SK-N-SH treated with all-trans-retinoic acid at 6 μM for 48 hours (cell line): ENCODE measurements around the gene TAS2R8.

ENCODE experiments used
- ATAC-seq: fragments of 200-7000 bp; cut with Tn5 transposase; 3 replicates; pipeline ENCODE4 v1.9.1; 2020; ENCODE audit warnings: mild to moderate bottlenecking, moderate library complexity
- ARNTL ChIP-seq: fragments of 450-650 bp; formaldehyde crosslinking; IDR thresholded peaks from 2 replicates; pipeline ENCODE4 v1.5.0; 2020; ENCODE audit warnings: low read depth, mild to moderate bottlenecking, moderate library complexity, borderline replicate concordance
- BACH2 ChIP-seq: fragments of 250-450 bp; sonication (Bioruptor Pico); IDR thresholded peaks from 2 replicates; pipeline ENCODE4 v1.9.0; 2021; ENCODE audit warnings: mild to moderate bottlenecking, borderline replicate concordance
- CSDC2 ChIP-seq: fragments of 250-450 bp; sonication (Bioruptor Pico); IDR thresholded peaks from 2 replicates; pipeline ENCODE4 v1.5.0; 2020; ENCODE audit warnings: mild to moderate bottlenecking, moderate library complexity
- CSRNP3 ChIP-seq: fragments of 250-450 bp; sonication (Bioruptor Pico); IDR thresholded peaks from 2 replicates; pipeline ENCODE4 v1.5.1; 2021; ENCODE audit warnings: mild to moderate bottlenecking, moderate library complexity
- ESRRG ChIP-seq: fragments of 250-450 bp; sonication (Bioruptor Pico); IDR thresholded peaks from 2 replicates; pipeline ENCODE4 v1.6.1; 2021; ENCODE audit warnings: mild to moderate bottlenecking
- GLIS3 ChIP-seq: fragments of 250-450 bp; sonication (Bioruptor Pico); IDR thresholded peaks from 2 replicates; pipeline ENCODE4 v1.5.0; 2020; ENCODE audit warnings: mild to moderate bottlenecking, moderate library complexity
- ISL1 ChIP-seq: fragments of 250-450 bp; sonication (Bioruptor Pico); IDR thresholded peaks from 2 replicates; pipeline ENCODE4 v2.1.2; 2022; ENCODE audit warnings: mild to moderate bottlenecking, moderate library complexity
- OSR1 ChIP-seq: fragments of 250-450 bp; sonication (Bioruptor Pico); IDR thresholded peaks from 2 replicates; pipeline ENCODE4 v1.8.0; 2022; ENCODE audit warnings: moderate library complexity, mild to moderate bottlenecking, inconsistent platforms
- PATZ1 ChIP-seq: fragments of 250-450 bp; sonication (Bioruptor Pico); IDR thresholded peaks from 2 replicates; pipeline ENCODE4 v1.8.0; 2020; ENCODE audit warnings: mild to moderate bottlenecking, moderate library complexity, borderline replicate concordance
- PPARA ChIP-seq: fragments of 250-450 bp; sonication (Bioruptor Pico); IDR thresholded peaks from 2 replicates; pipeline ENCODE4 v1.5.0; 2020; ENCODE audit warnings: mild to moderate bottlenecking, borderline replicate concordance
- RARB ChIP-seq: fragments of 250-450 bp; sonication (Bioruptor Pico); IDR thresholded peaks from 2 replicates; pipeline ENCODE4 v1.8.0; 2021; ENCODE audit warnings: mild to moderate bottlenecking, moderate library complexity
- SNAI2 ChIP-seq: fragments of 250-450 bp; sonication (Bioruptor Pico); IDR thresholded peaks from 2 replicates; pipeline ENCODE4 v1.5.0; 2020; ENCODE audit warnings: mild to moderate bottlenecking, moderate library complexity
- TCF4 ChIP-seq: fragments of 250-450 bp; sonication (Bioruptor Pico); IDR thresholded peaks from 2 replicates; pipeline ENCODE4 v1.8.0; 2021; ENCODE audit warnings: mild to moderate bottlenecking, moderate library complexity, borderline replicate concordance
- TOX ChIP-seq: fragments of 250-450 bp; sonication (Bioruptor Pico); IDR thresholded peaks from 2 replicates; pipeline ENCODE4 v1.8.0; 2021; ENCODE audit warnings: mild to moderate bottlenecking, moderate library complexity, borderline replicate concordance
- TSHZ2 ChIP-seq: fragments of 250-450 bp; sonication (Bioruptor Pico); IDR thresholded peaks from 2 replicates; pipeline ENCODE4 v1.5.0; 2020; ENCODE audit warnings: mild to moderate bottlenecking, moderate library complexity
- ZC3H10 ChIP-seq: fragments of 250-450 bp; sonication (Bioruptor Pico); IDR thresholded peaks from 2 replicates; pipeline ENCODE4 v1.5.1; 2021; ENCODE audit warnings: mild to moderate bottlenecking, moderate library complexity
- ZFP3 ChIP-seq: fragments of 250-450 bp; sonication (Bioruptor Pico); IDR thresholded peaks from 2 replicates; pipeline ENCODE4 v1.5.0; 2020; ENCODE audit warnings: mild to moderate bottlenecking, moderate library complexity
- ZFP30 ChIP-seq: fragments of 450-650 bp; formaldehyde crosslinking; IDR thresholded peaks from 2 replicates; pipeline ENCODE4 v1.5.0; 2022; ENCODE audit warnings: mild to moderate bottlenecking, moderate library complexity
- ZNF565 ChIP-seq: fragments of 450-650 bp; formaldehyde crosslinking; conservative IDR thresholded peaks from 2 replicates; pipeline ENCODE4 v1.5.0; 2020; ENCODE audit warnings: low read depth, mild to moderate bottlenecking, moderate library complexity
- ZNF70 ChIP-seq: fragments of 450-650 bp; formaldehyde crosslinking; IDR thresholded peaks from 2 replicates; pipeline ENCODE4 v1.5.0; 2020; ENCODE audit warnings: mild to moderate bottlenecking, moderate library complexity
- TF ChIP-seq, protein P1 (sequence below): fragments of 250-450 bp; sonication (Bioruptor Pico); IDR thresholded peaks from 2 replicates; pipeline ENCODE4 v1.8.0; 2021; ENCODE audit warnings: low read depth, mild to moderate bottlenecking, moderate library complexity, borderline replicate concordance
- TF ChIP-seq, protein P2 (sequence below): fragments of 250-450 bp; sonication (Bioruptor Pico); IDR thresholded peaks from 2 replicates; pipeline ENCODE4 v1.5.1; 2020; ENCODE audit warnings: low read depth, mild to moderate bottlenecking, moderate library complexity

The TAS2R8 gene

GRCh38 chr12:10802587-10802986, 4.5 kb downstream of the TAS2R8 start, which contains the start of gene TAS2R7:
Gene TAS2R7 (minus strand): TSS chr12:10802627. CDS start chr12:10802570, 57 bp downstream.
- TF ChIP-seq TCF4 (CRISPR knock-in tag) (no peak), TOX (no peak), PATZ1 (CRISPR knock-in tag) (no peak), ZNF70 (no peak), ZC3H10 (CRISPR knock-in tag) (no peak), ZFP30 (CRISPR knock-in tag) (no peak), TSHZ2 (CRISPR knock-in tag) (no peak), ARNTL (CRISPR knock-in tag) (no peak), CSRNP3 (CRISPR knock-in tag) (no peak), RARB (CRISPR knock-in tag) (no peak), ZFP3 (CRISPR knock-in tag) (no peak), OSR1 (CRISPR knock-in tag) (no peak), ESRRG (no peak), PPARA (CRISPR knock-in tag) (no peak), GLIS3 (CRISPR knock-in tag) (no peak), SNAI2 (CRISPR knock-in tag) (no peak)
- TF ChIP-seq, protein P1, sequence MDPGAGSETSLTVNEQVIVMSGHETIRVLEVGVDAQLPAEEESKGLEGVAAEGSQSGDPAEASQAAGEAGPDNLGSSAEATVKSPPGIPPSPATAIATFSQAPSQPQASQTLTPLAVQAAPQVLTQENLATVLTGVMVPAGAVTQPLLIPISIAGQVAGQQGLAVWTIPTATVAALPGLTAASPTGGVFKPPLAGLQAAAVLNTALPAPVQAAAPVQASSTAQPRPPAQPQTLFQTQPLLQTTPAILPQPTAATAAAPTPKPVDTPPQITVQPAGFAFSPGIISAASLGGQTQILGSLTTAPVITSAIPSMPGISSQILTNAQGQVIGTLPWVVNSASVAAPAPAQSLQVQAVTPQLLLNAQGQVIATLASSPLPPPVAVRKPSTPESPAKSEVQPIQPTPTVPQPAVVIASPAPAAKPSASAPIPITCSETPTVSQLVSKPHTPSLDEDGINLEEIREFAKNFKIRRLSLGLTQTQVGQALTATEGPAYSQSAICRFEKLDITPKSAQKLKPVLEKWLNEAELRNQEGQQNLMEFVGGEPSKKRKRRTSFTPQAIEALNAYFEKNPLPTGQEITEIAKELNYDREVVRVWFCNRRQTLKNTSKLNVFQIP = no peak
- TF ChIP-seq, protein P2, sequence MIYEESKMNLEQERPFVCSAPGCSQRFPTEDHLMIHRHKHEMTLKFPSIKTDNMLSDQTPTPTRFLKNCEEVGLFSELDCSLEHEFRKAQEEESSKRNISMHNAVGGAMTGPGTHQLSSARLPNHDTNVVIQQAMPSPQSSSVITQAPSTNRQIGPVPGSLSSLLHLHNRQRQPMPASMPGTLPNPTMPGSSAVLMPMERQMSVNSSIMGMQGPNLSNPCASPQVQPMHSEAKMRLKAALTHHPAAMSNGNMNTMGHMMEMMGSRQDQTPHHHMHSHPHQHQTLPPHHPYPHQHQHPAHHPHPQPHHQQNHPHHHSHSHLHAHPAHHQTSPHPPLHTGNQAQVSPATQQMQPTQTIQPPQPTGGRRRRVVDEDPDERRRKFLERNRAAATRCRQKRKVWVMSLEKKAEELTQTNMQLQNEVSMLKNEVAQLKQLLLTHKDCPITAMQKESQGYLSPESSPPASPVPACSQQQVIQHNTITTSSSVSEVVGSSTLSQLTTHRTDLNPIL (CRISPR knock-in tag) = no peak
- no peak for ATAC-seq

DNA sequence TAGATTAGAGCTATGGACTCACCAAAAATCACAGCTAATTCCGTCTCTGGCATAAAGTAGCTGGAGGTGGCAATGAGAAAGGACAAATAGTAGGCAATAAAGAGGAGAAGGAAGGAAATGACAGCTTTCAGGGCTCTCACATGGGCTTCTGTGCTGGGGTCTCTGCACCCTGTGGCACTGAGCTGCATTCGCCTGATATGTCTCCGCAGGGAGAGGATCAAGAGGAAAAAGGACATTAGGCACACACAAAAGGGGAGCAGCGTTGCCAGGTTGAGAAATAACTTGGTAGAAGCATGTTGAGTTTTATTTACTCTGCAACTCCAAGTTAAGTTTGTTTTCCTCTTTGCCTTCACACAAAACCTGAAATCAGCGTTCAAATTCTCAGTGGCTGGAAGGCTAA, 5.3 kb downstream of the TAS2R8 start:
- ATAC-seq = no peak
- no peak for TF ChIP-seq ZFP3 (CRISPR knock-in tag)
- no peak for TF ChIP-seq PPARA (CRISPR knock-in tag)
- TF ChIP-seq CSDC2 (CRISPR knock-in tag) = no peak
- no peak for TF ChIP-seq PATZ1 (CRISPR knock-in tag)
- no peak for TF ChIP-seq ZNF70
- no peak for TF ChIP-seq ISL1
- no peak for TF ChIP-seq RARB (CRISPR knock-in tag)
- no peak for TF ChIP-seq ZFP30 (CRISPR knock-in tag)
- no peak for TF ChIP-seq ARNTL (CRISPR knock-in tag)
- no peak for TF ChIP-seq BACH2 (CRISPR knock-in tag)
- TF ChIP-seq TSHZ2 (CRISPR knock-in tag) = no peak
- TF ChIP-seq CSRNP3 (CRISPR knock-in tag) = no peak
- no peak for TF ChIP-seq OSR1 (CRISPR knock-in tag)
- TF ChIP-seq ZNF565 (CRISPR knock-in tag) = no peak
- no peak for TF ChIP-seq TOX
- no peak for TF ChIP-seq ZC3H10 (CRISPR knock-in tag)
